NCI-H345 treated with DMSO at 0.1 percent for 48 hours (cell line): ENCODE measurements around the gene KIAA1958.
"Not testable (repeated sequence)": the region's sequence is repeated elsewhere in the genome, so short reads cannot be mapped to it uniquely, and the experiment has no call there.

Experiments
- DNase-seq: peaks from one replicate; lab custom pipeline; 2025; ENCODE audit not compliant: unreplicated experiment; lab: John Stamatoyannopoulos, UW

KIAA1958 gene

DNA sequence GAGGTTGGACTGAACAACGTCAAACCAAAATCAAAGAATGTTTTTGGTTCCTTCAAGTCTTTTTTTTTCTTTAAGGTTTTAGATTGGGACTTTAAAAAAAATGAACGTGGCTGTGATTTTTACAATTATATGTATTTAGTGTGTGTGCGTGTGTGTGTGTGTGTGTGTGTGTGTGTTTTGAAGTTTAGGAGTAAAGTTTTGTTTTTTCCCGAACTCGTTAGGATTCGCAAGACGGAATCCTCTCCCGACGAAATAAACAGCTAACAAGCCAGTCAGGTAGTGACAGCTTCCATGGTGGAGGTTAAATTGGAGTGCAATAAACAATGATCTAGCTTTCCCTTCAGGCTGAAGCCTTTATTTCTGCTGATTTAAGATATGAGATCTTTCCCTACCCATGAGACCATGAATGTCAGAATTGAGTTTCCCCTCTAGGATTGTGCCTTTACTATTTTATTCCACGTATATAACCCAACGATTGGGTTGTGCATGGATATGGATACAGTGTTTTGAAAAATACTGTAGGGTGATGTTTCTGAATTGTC, 1.2 kb downstream of the KIAA1958 start:
- no peak for DNase-seq

DNA sequence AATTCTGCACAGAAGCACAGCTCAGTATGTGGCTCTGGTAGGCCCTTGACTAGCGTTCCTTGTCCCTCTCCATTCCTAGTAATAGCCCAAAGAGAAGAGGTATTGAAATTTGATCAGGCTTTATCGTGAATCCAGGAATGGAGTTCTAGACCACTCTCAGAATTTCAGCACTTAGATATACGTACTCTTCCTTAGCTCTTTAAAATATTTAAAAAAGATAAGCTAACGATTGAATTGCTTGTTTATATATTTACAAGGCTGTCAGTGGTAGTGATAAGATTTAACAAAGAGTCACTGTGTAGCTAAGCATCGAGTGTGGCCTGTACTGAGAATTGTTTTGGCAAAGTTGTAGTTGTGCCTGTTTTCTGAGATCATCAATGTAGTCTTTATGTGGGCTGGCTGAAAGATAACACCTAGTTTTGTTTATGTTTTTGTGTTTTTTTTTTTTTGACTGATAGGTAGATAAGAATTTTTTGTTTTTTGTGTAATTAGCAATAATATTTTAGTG, 2.5 kb downstream of the KIAA1958 start:
- no peak for DNase-seq

DNA sequence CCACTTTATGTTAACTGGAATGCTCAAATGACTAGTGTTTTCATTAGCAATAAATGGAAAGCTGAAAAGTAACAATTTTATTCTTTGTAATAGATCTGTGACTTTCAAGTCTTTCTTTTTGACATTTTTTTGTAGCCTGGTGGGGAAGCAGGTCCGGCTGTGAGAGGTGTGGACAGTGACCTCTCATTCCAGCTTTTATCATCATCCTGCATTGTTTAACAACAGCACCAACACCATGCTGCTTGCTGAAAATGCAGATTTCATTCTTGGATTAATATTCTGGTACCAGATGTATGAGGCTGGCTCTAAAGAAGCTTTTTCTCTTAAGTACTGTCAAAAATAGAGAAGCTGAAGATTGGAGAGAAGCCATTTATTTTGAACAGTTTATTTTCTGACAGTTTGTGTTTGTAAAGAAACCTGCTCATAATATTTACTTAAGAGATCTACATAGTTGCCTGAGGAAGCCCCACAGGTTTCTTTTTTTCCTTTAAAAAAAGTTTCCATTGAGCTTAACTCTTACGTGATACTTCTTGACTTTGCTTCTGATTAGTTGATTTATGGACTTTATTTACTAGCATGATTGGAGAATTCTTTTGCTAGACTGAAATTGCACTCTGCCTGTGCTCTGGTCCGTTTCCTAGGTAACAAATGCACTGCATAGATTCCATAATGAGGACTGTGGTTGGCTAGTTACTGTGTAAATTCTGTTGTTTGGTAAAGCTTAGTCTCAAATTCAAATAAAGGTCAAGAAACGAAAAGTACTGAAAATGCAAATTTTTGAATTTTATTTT, 3.4 kb downstream of the KIAA1958 start:
- no peak for DNase-seq

- no peak for DNase-seq
These were observed 6.9 kb downstream of the KIAA1958 start for GRCh38 chr9:112493393-112494137.

DNA sequence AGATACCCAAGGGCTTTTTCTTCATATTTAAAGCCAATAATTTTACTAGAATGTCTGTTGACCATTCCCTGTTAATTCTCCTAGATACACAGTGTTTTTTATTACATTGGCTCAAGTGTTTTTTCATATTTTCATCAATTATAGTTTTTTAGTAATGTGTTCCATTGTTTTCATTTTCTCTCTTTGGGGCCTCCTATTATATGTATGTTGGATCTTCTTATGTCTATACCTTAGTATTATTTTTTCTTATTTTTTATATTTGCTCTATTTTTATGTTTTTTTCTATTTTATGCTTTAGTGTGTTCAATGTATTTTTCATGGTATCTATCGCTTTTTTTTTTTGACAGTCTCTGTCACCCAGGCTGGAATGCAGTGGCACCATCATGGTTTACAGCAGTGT, 7.5 kb downstream of the KIAA1958 start:
- DNase-seq, result no peak

DNA sequence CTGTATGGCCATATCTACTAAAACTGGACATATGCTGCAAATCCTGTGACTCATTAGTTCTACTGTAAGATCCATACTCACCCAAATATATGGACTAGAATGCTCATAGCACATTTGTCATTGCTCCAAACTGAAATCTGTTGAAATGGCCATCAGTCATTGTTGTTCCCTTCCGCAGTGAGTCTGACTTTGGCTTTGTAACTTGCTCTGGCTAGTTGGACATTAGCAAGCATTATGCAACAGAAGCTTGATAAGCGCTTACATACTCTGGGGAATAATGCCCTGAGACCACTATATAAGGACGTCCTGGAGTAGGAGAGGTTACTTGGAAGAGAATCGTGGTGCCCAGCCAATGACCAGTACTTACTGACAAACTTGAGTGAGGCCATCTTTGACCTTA, 9.0 kb downstream of the KIAA1958 start:
- DNase-seq, result no peak

- no peak for DNase-seq
These were observed 9.6 kb downstream of the KIAA1958 start for GRCh38 chr9:112496074-112496722.

- no peak for DNase-seq
These were observed 14.2 kb downstream of the KIAA1958 start for GRCh38 chr9:112500842-112501241.

DNA sequence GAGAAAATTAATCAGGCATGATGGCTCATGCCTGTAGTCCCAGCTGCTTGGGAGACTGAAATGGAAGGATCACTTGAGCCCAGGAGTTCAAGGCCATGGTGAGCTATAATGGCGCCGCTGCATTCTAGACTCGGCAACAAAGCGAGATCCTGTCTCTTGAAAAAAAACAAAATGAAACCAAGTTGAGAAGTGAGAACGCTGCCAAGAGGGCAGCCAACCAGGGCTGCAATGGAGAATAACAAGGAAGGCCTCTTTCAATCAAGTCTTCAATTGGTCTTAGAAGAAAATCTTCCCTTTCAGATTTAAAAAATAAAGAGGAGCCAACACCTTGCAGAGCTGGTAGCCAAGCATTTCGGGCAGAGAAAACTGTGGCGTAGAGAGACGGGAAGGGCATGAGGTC, 14.7 kb downstream of the KIAA1958 start:
- DNase-seq, result no peak

DNA sequence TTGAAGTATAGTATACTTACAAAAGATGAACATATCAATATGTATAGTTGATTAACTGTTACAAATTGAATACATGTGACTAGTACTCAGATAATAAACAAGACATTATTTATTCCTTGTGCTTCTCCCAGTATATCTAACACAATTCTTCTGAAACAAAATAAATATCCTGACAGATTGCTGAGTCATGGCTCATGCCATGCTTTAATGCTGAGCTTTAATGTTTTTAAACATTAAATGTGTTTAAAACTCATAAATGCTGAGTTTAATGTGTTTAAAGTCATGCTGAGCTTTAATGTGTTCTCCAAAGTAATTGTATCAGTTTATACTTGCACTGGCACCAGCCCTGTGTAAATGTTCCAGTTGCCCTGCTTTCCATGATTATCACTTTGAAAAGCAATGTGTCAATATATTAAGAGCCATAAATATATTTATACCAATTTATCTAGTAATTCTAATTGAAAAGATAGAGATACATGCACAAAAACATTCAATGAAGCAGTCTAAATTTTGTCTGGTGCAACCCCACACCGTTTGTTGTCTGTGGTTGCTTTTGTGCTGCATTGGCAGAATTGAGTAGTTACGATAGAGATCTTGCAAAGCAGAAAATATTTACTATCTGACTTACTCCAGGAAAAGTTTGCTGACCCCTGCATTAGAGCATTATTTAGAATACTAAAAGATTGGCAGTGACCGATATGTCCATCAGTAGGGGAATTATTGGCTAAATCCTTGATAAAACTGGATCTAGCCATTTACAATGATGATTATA, 15.7 kb downstream of the KIAA1958 start:
- DNase-seq, result no peak

GRCh38 chr9:112503170-112503569, 16.5 kb downstream of the KIAA1958 start:
- DNase-seq, result no peak

- no peak for DNase-seq
These were observed 18.5 kb downstream of the KIAA1958 start for GRCh38 chr9:112505086-112505485.

DNA sequence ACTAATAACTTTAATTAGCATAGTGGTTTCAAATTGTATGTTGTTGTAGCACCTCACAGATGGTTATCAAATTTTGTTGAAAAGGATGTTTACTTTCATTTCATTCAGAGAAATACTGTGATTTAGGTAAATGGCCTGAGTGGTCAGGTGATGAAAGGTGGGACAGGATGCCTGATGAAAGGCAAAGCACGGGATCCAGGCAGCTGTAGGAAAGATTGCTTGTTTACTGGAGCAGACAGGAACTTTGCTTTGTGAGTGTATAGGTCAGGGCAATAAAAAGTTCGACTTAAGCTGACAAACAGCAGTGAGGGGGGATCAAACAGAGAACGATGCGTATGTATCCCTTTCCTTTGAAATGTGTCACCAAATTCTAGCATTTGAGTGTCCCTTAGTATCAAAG, 19.0 kb downstream of the KIAA1958 start:
- DNase-seq, result no peak

DNA sequence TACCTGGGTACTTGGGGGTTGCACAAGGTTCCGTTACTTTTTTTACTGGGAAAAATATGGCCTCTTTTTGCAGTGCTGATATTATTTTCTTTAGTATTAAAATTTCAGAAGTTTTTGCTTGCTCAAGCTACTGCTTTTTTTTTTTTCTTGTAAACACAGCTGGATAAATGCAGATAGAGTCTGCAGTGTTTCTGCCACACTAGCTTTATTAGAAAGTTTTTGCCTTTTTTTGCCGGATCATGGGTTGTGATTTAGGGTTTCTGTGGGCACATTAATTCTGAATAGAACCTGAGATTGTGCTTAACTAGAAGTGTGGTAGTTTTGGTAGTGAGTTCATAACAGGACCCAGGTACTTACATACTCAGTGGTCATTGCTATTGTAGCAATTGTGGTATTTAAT, 19.9 kb downstream of the KIAA1958 start:
- no peak for DNase-seq

DNA sequence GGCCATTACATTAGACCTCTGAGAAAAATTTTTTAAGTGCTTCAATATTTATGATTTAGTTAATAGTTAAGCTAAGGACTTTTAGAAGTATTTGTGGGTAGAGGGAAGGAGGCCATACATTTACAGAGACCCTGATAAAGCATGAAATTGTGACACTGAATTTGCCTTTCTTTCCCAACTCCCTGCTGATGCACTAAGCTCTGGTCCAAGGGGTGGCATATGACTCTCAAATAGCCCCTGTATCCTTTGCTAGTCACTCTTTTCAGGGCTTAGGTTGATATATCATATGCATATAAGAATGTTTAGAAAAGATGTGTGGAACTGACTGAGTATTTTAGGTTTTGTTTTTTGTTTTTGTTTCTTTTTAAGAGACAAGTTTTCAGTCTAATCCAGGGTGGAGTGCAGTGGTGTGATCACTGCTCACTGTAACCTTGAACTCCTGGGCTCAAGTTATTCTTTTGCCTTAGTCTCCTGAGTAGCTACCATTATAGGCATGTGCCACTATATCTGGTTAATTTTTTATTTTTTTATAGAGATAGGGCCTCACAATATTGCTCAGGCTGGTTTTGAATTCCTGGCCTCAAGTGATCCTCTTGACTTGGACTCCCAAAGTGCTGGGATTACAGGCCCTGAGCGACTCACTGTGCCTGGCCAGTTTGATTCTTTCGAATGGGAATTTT, 20.5 kb downstream of the KIAA1958 start:
- no peak for DNase-seq

GRCh38 chr9:112508377-112508776, 21.8 kb downstream of the KIAA1958 start:
- no peak for DNase-seq

DNA sequence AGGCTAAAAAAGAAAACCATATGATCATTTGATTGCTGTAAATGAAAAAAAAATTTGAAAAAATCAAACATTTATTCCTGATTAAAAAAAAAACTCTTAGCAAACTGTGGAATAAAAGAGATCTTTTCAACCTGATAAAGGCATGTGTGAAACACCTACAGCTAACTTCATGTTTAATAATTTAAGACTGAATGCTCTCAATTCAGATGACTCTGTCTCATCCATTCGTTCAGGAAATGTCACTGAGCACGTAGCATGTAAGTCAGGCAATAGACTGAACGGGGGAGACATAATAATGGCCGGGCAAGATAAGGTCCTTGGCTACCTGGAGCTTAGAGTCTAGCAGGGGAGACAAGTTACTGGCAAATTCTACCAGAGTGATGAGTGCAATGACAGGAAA, 25.8 kb downstream of the KIAA1958 start:
- not testable (repeated sequence) for DNase-seq

DNA sequence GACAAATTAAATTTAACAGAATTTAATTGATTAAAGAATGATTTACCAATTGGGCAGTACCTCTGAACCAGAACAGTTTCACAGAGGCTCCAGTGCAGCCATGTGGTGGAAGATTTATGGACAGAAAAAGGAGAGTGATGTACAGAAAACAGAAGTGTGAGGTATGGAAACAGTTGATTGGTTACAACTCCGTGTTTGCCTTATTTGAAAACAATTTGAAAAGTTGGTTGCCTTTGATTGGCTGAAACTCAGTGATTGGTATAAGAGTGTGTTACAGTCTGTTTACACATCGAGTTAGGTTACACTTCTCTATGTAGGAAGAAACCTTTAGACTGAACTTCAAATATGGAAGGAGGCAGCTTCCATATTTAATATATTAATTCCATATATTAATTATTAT, 30.1 kb downstream of the KIAA1958 start:
- DNase-seq, result no peak

- DNase-seq, result no peak
These were observed 33.4 kb downstream of the KIAA1958 start for GRCh38 chr9:112520069-112520468.

DNA sequence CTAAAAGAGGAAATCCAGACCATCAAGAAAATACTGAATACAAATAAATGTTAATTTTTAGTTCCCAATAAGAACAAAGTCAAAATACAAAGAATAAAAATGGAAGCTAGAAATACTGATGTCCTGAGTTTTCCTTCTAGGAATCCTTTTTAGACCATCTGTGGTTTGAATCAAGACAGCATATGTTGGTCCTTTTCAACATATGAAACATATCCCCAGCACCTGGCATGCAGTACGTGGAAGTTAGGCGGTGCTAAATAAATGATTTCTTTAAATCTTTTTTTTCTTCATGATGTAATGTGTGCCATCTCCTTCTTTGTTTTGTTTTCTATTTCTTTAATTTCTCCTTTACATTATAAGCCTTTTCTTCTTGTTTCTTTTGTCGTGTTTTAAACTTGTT, 34.0 kb downstream of the KIAA1958 start:
- no peak for DNase-seq
